Measurements from ENCODE around the gene PCDHB16.
"Not testable (repeated sequence)": the region's sequence is repeated elsewhere in the genome, so short reads cannot be mapped to it uniquely, and the experiment has no call there.

The PCDHB16 gene

DNA sequence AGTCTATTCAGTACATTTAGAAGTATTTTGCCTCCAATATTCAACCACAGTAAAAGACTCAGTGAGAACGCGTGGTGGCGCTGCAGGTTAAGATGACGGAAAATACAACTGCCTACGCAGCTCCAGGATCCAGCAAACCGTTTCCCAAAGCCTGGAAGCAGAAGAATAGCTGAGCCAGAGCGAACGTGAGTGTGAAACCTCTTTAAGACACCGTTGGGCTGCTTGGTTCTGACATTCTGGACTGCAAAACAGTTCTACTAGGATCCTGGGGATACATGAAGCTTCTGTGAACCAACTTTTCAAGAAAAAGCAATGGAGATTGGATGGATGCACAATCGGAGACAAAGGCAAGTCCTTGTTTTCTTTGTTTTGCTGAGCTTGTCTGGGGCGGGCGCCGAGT is at the start of gene PCDHB16:
TSS of gene PCDHB16 (plus strand) at position 140 of the 400 bp plus-strand sequence. CDS start at position 313, 173 bp downstream.
- TF ChIP-seq, protein P1, sequence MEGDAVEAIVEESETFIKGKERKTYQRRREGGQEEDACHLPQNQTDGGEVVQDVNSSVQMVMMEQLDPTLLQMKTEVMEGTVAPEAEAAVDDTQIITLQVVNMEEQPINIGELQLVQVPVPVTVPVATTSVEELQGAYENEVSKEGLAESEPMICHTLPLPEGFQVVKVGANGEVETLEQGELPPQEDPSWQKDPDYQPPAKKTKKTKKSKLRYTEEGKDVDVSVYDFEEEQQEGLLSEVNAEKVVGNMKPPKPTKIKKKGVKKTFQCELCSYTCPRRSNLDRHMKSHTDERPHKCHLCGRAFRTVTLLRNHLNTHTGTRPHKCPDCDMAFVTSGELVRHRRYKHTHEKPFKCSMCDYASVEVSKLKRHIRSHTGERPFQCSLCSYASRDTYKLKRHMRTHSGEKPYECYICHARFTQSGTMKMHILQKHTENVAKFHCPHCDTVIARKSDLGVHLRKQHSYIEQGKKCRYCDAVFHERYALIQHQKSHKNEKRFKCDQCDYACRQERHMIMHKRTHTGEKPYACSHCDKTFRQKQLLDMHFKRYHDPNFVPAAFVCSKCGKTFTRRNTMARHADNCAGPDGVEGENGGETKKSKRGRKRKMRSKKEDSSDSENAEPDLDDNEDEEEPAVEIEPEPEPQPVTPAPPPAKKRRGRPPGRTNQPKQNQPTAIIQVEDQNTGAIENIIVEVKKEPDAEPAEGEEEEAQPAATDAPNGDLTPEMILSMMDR (conservative IDR thresholded peaks at IDR 0.05; ENCODE audit: control insufficient read depth, insufficient read depth, low read depth, low read length), result no peak
- no peak within 1 kb of the TSS for H3K4me3 ChIP-seq (ENCODE audit: control insufficient read depth, low read depth, low read length)
- DNase-seq (ENCODE audit: low read depth), result peak; percentile 17

- peak within 1 kb of the TSS; percentile 7 for H3K4me3 ChIP-seq (ENCODE audit: control insufficient read depth, low read depth, low read length)
- TF ChIP-seq, protein P1 (conservative IDR thresholded peaks at IDR 0.05; ENCODE audit: control insufficient read depth, insufficient read depth, low read depth, low read length), result peak; percentile 40
- peak; percentile 9 for DNase-seq (ENCODE audit: low read depth)
Measured at GRCh38 chr5:141135030-141135717, 47.0 kb upstream of the PCDHB16 start, which contains the start of gene PCDHB5. TSS of gene PCDHB5 (plus strand) at chr5:141135206. CDS start at chr5:141135435, 229 bp downstream.

DNA sequence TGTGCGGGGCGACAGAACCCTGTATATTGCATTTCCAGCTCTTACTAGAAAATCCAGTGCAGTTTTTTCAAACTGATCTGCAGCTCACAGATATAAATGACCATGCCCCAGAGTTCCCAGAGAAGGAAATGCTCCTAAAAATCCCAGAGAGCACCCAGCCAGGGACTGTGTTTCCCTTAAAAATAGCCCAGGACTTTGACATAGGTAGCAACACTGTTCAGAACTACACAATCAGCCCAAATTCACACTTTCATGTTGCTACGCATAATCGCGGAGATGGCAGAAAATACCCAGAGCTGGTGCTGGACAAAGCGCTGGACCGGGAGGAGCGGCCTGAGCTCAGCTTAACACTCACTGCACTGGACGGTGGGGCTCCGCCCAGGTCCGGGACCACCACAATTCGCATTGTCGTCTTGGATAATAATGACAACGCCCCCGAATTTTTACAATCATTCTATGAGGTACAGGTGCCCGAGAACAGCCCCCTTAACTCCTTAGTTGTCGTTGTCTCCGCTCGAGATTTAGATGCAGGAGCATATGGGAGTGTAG is 46.4 kb upstream of the PCDHB16 start:
- TF ChIP-seq, protein P1 (conservative IDR thresholded peaks at IDR 0.05; ENCODE audit: control insufficient read depth, insufficient read depth, low read depth, low read length), result no peak
- H3K4me3 ChIP-seq (ENCODE audit: control insufficient read depth, low read depth, low read length), result no peak overlapping the region
- no peak for DNase-seq (ENCODE audit: low read depth)

- H3K4me3 ChIP-seq (ENCODE audit: control insufficient read depth, low read depth, low read length); DNase-seq (ENCODE audit: low read depth): not testable (repeated sequence)
Measured at GRCh38 chr5:141137346-141137745, 44.8 kb upstream of the PCDHB16 start.

DNA sequence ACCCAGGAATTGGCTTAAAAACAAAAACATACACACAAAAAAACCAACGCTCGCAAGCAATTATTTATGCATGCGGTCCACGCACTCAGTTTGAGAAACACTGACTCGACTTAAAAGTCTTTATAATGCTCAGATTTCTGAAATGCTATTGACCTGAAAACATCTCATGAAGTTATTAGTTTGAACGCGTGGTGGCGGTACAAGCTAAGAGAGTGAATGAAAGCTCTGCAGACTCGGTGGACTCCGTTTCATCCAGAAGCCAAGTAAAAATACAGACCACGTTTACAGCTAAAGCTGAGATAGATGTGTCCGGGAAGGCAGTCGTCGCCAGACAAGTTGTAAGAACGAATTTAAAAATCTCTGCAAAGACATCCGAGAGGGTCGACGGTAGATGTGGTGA is 32.4 kb upstream of the PCDHB16 start, which contains the start of gene PCDHB6:
TSS of gene PCDHB6 (plus strand) at position 246 of the 400 bp plus-strand sequence. CDS start 201 bp downstream, outside the sequence.
- no peak within 1 kb of the TSS for H3K4me3 ChIP-seq (ENCODE audit: control insufficient read depth, low read depth, low read length)
- peak; percentile 6 for DNase-seq (ENCODE audit: low read depth)
- TF ChIP-seq, protein P1 (conservative IDR thresholded peaks at IDR 0.05; ENCODE audit: control insufficient read depth, insufficient read depth, low read depth, low read length), result peak; percentile 14

DNA sequence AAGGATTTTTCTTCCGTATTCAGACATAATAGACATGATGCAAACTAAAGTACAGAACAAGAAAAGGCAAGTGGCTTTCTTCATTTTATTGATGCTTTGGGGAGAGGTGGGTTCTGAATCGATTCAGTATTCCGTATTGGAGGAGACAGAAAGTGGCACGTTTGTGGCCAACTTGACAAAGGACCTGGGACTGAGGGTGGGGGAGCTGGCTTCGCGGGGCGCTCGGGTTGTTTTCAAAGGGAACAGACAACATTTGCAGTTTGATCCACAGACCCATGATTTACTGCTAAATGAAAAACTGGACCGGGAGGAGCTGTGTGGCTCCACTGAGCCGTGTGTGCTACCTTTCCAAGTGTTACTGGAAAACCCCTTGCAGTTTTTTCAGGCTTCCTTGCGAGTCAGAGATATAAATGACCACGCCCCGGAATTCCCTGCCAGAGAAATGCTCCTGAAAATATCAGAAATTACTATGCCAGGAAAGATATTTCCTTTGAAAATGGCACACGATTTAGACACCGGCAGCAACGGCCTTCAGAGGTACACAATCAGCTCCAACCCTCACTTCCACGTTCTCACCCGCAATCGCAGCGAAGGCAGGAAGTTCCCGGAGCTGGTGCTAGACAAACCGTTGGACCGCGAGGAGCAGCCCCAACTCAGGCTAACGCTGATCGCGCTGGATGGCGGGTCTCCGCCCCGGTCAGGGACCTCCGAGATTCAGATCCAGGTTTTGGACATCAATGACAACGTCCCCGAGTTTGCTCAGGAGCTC is 31.8 kb upstream of the PCDHB16 start:
- no peak overlapping the region for H3K4me3 ChIP-seq (ENCODE audit: control insufficient read depth, low read depth, low read length)
- TF ChIP-seq, protein P1 (conservative IDR thresholded peaks at IDR 0.05; ENCODE audit: control insufficient read depth, insufficient read depth, low read depth, low read length), result no peak
- DNase-seq (ENCODE audit: low read depth), result no peak

GRCh38 chr5:141150993-141151325 is 31.2 kb upstream of the PCDHB16 start:
- DNase-seq (ENCODE audit: low read depth), result no peak
- TF ChIP-seq, protein P1 (conservative IDR thresholded peaks at IDR 0.05; ENCODE audit: control insufficient read depth, insufficient read depth, low read depth, low read length), result no peak
- no peak overlapping the region for H3K4me3 ChIP-seq (ENCODE audit: control insufficient read depth, low read depth, low read length)

DNA sequence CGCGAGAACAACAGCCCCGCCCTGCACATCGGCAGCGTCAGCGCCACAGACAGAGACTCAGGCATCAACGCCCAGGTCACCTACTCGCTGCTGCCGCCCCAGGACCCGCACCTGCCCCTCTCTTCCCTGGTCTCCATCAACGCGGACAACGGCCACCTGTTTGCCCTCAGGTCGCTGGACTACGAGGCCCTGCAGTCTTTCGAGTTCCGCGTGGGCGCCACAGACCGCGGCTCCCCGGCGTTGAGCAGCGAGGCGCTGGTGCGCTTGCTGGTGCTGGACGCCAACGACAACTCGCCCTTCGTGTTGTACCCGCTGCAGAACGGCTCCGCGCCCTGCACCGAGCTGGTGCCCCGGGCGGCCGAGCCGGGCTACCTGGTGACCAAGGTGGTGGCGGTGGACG is 30.6 kb upstream of the PCDHB16 start:
- H3K4me3 ChIP-seq (ENCODE audit: control insufficient read depth, low read depth, low read length); DNase-seq (ENCODE audit: low read depth): not testable (repeated sequence)

DNA sequence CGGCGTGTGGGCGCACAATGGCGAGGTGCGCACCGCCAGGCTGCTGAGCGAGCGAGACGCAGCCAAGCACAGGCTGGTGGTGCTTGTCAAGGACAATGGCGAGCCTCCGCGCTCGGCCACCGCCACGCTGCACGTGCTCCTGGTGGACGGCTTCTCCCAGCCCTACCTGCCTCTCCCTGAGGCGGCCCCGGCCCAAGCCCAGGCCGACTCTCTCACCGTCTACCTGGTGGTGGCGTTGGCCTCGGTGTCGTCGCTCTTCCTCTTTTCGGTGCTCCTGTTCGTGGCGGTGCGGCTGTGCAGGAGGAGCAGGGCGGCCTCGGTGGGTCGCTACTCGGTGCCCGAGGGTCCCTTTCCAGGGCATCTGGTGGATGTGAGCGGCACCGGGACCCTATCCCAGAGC is 30.1 kb upstream of the PCDHB16 start:
- not testable (repeated sequence) for H3K4me3 ChIP-seq (ENCODE audit: control insufficient read depth, low read depth, low read length); DNase-seq (ENCODE audit: low read depth)
